ENCODE measurements around the gene CERS1.

CERS1 gene

DNA sequence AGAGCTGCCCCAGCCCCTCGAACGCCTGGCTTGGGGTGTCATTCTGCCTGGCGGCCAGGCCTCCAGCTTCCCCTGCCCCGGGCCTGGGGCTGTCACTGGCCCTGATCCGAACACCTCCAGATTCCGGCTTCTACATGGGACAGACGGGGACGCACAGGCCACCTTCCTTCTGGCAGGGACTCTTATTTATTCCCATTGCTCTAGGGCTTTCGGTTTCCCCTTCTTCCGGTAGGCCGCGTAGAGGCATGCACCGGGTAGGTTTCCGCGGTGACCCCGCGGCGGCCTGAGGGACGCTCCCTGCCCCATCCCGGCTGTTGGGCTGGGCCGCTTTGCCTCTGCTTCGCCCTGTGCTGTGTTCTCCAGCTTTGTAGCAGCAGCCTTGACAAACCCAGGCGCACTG lies 28.2 kb downstream of the CERS1 start:
- Histone ChIP-seq H3K9ac (no peak overlapping the region), H3K27ac (no peak overlapping the region), H3K4me2 (no peak overlapping the region), H3K36me3 (ENCODE audit: insufficient read depth) (peaks cover 3% of the 10 kb centered on the region; the same call in 1 of the 2 replicates), H2AFZ (ENCODE audit: low read depth) (no peak overlapping the region), H3K79me2 (ENCODE audit: insufficient read depth, low read depth) (no peaks in the 10 kb centered on the region), H3K27me3 (ENCODE audit: insufficient read depth, low read depth) (no peaks in the 10 kb centered on the region), H4K20me1 (ENCODE audit: insufficient read depth) (no peaks in the 10 kb centered on the region), H3K4me3 (IDR thresholded peaks at IDR 0.05; ENCODE audit: insufficient read depth, low read depth, low read length) (no peak overlapping the region), H3K4me1 (ENCODE audit: low read depth, poor library complexity, severe bottlenecking) (no peaks in the 10 kb centered on the region)
- TF ChIP-seq, protein P1, sequence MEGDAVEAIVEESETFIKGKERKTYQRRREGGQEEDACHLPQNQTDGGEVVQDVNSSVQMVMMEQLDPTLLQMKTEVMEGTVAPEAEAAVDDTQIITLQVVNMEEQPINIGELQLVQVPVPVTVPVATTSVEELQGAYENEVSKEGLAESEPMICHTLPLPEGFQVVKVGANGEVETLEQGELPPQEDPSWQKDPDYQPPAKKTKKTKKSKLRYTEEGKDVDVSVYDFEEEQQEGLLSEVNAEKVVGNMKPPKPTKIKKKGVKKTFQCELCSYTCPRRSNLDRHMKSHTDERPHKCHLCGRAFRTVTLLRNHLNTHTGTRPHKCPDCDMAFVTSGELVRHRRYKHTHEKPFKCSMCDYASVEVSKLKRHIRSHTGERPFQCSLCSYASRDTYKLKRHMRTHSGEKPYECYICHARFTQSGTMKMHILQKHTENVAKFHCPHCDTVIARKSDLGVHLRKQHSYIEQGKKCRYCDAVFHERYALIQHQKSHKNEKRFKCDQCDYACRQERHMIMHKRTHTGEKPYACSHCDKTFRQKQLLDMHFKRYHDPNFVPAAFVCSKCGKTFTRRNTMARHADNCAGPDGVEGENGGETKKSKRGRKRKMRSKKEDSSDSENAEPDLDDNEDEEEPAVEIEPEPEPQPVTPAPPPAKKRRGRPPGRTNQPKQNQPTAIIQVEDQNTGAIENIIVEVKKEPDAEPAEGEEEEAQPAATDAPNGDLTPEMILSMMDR (conservative IDR thresholded peaks at IDR 0.05; ENCODE audit: low read depth, low read length) = no peak

DNA sequence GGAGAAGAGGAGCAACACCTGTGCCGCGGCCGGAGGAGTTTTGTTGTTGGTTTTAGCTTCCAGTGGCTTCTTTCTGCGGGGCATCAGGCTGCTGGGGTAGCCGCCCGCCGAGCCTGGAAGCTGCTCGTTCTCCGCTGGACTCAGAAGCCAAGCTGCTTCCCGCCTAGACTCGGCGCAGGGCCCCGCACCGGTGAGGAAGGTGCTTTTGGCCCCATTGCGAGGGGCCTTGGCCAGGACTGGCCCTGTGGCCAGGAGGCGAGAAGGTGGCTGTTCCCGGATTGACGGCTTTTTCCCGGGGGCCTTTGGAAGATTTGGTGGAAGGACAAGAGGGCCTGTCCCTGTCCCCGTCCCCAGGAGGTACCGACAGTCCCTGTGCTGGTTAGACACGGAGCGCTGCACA lies 28.8 kb downstream of the CERS1 start:
- Histone ChIP-seq H3K4me3 (IDR thresholded peaks at IDR 0.05; ENCODE audit: insufficient read depth, low read depth, low read length) (no peak overlapping the region), H3K36me3 (ENCODE audit: insufficient read depth) (peaks cover 3% of the 10 kb centered on the region; the same call in 1 of the 2 replicates), H3K9ac (no peak overlapping the region), H4K20me1 (ENCODE audit: insufficient read depth) (no peaks in the 10 kb centered on the region), H3K27me3 (ENCODE audit: insufficient read depth, low read depth) (no peaks in the 10 kb centered on the region), H3K27ac (no peak overlapping the region), H3K79me2 (ENCODE audit: insufficient read depth, low read depth) (no peaks in the 10 kb centered on the region), H3K4me2 (no peak overlapping the region), H3K4me1 (ENCODE audit: low read depth, poor library complexity, severe bottlenecking) (no peaks in the 10 kb centered on the region), H2AFZ (ENCODE audit: low read depth) (no peak overlapping the region)
- TF ChIP-seq, protein P1 (conservative IDR thresholded peaks at IDR 0.05; ENCODE audit: low read depth, low read length) = no peak

DNA sequence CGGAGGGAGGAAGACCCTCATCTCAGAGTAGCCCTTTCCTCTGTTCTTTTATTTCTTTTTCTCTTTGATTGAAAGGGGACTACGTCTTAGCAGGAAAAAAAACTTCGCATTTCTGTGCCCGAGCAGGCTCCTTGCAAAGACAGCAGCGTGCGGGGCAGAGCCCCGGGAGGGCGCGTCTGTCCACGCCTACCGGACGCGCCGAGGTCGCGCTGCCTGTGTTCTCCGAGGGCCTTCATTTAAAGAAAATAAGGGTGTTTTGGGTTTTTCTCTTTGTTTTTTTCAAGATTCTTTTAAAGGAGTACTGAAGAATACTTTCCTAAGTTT lies 29.2 kb downstream of the CERS1 start:
- no peaks in the 10 kb centered on the region for H4K20me1 ChIP-seq (ENCODE audit: insufficient read depth)
- no peak overlapping the region for H3K9ac ChIP-seq
- H2AFZ ChIP-seq (ENCODE audit: low read depth) = no peak overlapping the region
- H3K27me3 ChIP-seq (ENCODE audit: insufficient read depth, low read depth) = no peaks in the 10 kb centered on the region
- TF ChIP-seq, protein P1 (conservative IDR thresholded peaks at IDR 0.05; ENCODE audit: low read depth, low read length) = peak; percentile 2; the same call in 1 of the 2 replicates
- H3K27ac ChIP-seq = no peak overlapping the region
- peaks cover 3% of the 10 kb centered on the region; the same call in 1 of the 2 replicates for H3K36me3 ChIP-seq (ENCODE audit: insufficient read depth)
- H3K79me2 ChIP-seq (ENCODE audit: insufficient read depth, low read depth) = no peaks in the 10 kb centered on the region
- no peak overlapping the region for H3K4me3 ChIP-seq (IDR thresholded peaks at IDR 0.05; ENCODE audit: insufficient read depth, low read depth, low read length)
- no peak overlapping the region for H3K4me2 ChIP-seq
- no peaks in the 10 kb centered on the region for H3K4me1 ChIP-seq (ENCODE audit: low read depth, poor library complexity, severe bottlenecking)

DNA sequence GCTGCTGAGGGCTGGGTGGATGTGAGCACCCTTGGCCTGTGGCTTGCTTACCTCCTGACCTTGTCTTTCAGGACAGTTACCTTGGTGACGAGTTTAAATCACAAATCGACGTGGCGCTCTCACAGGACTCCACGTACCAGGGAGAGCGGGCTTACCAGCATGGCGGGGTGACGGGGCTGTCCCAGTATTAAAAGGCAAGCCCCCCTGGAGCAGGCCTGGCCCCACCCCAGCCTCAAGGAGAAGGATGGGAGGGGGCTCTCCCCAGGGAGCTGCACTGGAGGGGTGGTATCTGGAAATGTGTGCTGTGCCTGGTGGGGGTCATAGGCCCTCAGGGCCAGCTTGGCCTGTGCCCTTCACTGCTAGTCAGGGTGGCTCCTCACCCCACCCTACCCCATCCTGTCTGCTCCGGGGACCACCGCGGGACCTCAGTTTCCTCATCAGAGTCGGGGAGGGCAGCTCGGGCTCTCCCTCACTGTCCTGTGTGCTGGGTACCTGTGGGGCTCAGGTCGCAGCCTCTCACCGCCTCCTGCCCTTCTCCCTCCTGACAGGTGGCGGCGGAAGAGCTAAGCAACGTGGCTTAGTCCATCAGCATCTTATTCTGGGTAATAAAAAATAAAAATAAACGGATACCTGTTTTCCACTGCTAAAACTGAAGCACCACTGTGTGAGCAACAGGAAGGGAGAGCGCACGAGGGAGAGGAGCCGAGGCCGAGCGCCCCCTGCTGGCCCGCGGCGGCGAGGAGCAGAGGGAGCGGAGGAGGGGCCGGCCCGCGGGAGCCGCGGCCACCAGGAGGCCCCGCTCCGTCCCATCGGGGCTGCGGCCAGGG lies 29.8 kb downstream of the CERS1 start:
- Histone ChIP-seq H4K20me1 (ENCODE audit: insufficient read depth) (no peaks in the 10 kb centered on the region), H2AFZ (ENCODE audit: low read depth) (no peak overlapping the region), H3K4me2 (no peak overlapping the region), H3K27me3 (ENCODE audit: insufficient read depth, low read depth) (no peaks in the 10 kb centered on the region), H3K27ac (no peak overlapping the region), H3K9ac (no peak overlapping the region), H3K4me3 (IDR thresholded peaks at IDR 0.05; ENCODE audit: insufficient read depth, low read depth, low read length) (no peak overlapping the region), H3K79me2 (ENCODE audit: insufficient read depth, low read depth) (no peaks in the 10 kb centered on the region), H3K4me1 (ENCODE audit: low read depth, poor library complexity, severe bottlenecking) (no peaks in the 10 kb centered on the region), H3K36me3 (ENCODE audit: insufficient read depth) (peaks cover 3% of the 10 kb centered on the region; the same call in 1 of the 2 replicates)
- TF ChIP-seq, protein P1 (conservative IDR thresholded peaks at IDR 0.05; ENCODE audit: low read depth, low read length) = peak; percentile 70

Measured in KMS-11 (cell line).